Nephron (organoid): Measurements from ENCODE around the gene DACT2.
A peak's percentile ranks its signal among the peaks of the same experiment; 100 is the strongest.
"Not testable (repeated sequence)": the region's sequence is repeated elsewhere in the genome, so short reads cannot be mapped to it uniquely, and the experiment has no call there.

Source experiments
- H3K27ac Mint-ChIP-seq, 3 experiments: 2 replicates each; pipeline ENCODE4 v1.8.0; 2020; ENCODE audit warnings: mixed read lengths in 3 of 3, mild to moderate bottlenecking in 2 of 3, moderate library complexity in 1 of 3
- H3K27me3 Mint-ChIP-seq: 2 replicates; pipeline ENCODE4 v1.8.0; 2021; ENCODE audit warnings: low read depth, mild to moderate bottlenecking, moderate library complexity, mixed read lengths
- H3K36me3 Mint-ChIP-seq: 2 replicates; pipeline ENCODE4 v1.8.0; 2020; ENCODE audit warnings: low read depth, mixed read lengths
- H3K4me1 Mint-ChIP-seq: 2 replicates; pipeline ENCODE4 v1.8.0; 2020; ENCODE audit warnings: mixed read lengths
- H3K4me3 Mint-ChIP-seq, 3 experiments: 2 replicates each; pipeline ENCODE4 v1.8.0; 2020; ENCODE audit warnings: mild to moderate bottlenecking in 3 of 3, mixed read lengths in 3 of 3, moderate library complexity in 2 of 3
- H3K9me3 Mint-ChIP-seq: 2 replicates; pipeline ENCODE4 v1.8.0; 2020; ENCODE audit warnings: mixed read lengths
- TF ChIP-seq, protein P1 (sequence below), 3 experiments: fragments of 200-600 bp; sonication (generic); IDR thresholded peaks; one replicate each; pipeline ENCODE4 v1.5.0; 2021; ENCODE audit warnings: antibody characterized with exemption in 3 of 3; ENCODE audit not compliant: unreplicated experiment in 3 of 3

DACT2 gene

DNA sequence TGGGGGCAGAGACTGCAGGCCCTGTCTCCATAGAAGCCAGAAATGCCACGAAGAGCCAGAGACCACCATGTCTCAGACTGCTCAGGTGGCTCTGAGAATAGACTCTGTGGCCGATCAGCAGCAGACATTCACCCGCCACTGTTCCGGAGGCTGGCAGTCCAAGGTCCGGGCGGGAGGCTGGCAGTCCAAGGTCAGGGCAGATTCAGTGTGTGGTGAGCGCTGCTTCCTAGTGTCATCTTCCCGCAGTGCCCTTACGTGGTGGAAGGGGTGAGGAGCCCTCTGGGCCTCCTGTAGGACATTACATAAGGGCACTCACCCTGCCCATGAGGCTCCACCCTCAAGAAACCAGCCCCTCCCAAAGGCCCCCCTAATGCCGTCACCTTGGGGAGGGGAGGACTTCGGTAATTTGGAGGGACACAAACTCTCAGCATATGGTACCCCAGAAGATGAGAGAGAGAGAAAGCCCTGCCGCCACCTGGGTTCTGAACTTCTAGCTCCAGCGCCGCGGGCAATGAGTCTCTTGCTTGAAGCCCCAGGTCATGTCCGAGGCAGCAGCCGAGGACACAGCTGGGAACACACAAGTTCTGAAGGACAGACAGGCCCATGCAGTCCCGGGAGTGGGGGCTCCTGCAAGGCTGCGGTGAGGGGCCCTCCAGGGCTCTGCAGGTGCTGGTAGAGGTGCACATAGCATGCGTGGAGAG lies 36.4 kb downstream of the DACT2 start:
- Mint-ChIP-seq H3K9me3 (no peaks in the 10 kb centered on the region), H3K27me3 (peaks cover 33% of the 10 kb centered on the region), H3K36me3 (no peaks in the 10 kb centered on the region), H3K27ac (no peak overlapping the region), H3K4me1 (peaks cover 10% of the 10 kb centered on the region), H3K4me3 (no peak overlapping the region)
- TF ChIP-seq, protein P1, sequence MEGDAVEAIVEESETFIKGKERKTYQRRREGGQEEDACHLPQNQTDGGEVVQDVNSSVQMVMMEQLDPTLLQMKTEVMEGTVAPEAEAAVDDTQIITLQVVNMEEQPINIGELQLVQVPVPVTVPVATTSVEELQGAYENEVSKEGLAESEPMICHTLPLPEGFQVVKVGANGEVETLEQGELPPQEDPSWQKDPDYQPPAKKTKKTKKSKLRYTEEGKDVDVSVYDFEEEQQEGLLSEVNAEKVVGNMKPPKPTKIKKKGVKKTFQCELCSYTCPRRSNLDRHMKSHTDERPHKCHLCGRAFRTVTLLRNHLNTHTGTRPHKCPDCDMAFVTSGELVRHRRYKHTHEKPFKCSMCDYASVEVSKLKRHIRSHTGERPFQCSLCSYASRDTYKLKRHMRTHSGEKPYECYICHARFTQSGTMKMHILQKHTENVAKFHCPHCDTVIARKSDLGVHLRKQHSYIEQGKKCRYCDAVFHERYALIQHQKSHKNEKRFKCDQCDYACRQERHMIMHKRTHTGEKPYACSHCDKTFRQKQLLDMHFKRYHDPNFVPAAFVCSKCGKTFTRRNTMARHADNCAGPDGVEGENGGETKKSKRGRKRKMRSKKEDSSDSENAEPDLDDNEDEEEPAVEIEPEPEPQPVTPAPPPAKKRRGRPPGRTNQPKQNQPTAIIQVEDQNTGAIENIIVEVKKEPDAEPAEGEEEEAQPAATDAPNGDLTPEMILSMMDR (IDR thresholded peaks at IDR 0.05; ENCODE audit: unreplicated experiment in 3 of 3), result no peak

DNA sequence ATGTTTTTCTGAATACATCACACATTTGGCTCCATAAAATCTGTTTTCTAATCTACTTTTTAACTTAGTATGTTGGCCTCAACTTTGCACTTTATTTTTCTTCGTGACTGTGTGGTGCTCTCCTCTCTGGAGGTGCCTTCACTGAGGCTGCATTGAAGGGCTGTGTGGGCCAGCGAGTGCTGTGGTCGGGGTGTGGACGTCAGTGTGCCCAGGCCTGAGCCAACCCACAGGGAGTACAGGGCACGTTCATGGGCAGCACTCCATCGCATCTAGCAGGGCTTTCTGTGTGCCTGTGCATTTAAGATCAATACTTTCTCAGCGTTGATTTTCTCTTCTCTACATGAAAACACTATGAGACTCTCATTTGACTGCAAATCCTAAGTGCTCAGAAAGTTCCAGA lies 37.8 kb downstream of the DACT2 start:
- Mint-ChIP-seq H3K4me1 (peaks cover 3% of the 10 kb centered on the region), H3K4me3 (no peak overlapping the region), H3K9me3 (no peaks in the 10 kb centered on the region), H3K27me3 (peaks cover 40% of the 10 kb centered on the region), H3K36me3 (no peaks in the 10 kb centered on the region), H3K27ac (peak overlapping the region in 1 of 3 experiments; percentile 41)
- TF ChIP-seq, protein P1 (IDR thresholded peaks at IDR 0.05; ENCODE audit: unreplicated experiment in 3 of 3), result no peak

DNA sequence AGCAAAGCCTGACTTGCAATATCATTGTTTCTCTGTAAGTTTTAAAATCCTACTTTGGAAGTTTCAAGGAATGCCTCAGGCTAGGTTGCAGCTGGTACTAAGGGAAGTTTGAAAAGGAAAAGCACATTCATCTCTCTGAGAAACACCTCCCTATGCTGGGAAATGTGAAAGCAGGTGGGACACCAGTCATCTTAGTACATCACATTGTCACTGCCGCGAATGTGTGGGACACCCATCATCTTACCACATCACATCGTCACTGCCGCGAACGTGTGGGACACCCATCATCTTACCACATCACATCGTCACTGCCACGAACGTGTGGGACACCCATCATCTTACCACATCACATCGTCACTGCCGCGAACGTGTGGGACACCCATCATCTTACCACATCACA lies 38.3 kb downstream of the DACT2 start:
- not testable (repeated sequence) for H3K9me3 Mint-ChIP-seq, H3K36me3 Mint-ChIP-seq, H3K4me1 Mint-ChIP-seq
- Mint-ChIP-seq H3K27me3 (peaks cover 45% of the 10 kb centered on the region), H3K4me3 (peak overlapping the region in 1 of 3 experiments; percentile 17), H3K27ac (peak overlapping the region in 1 of 3 experiments; percentile 54)

DNA sequence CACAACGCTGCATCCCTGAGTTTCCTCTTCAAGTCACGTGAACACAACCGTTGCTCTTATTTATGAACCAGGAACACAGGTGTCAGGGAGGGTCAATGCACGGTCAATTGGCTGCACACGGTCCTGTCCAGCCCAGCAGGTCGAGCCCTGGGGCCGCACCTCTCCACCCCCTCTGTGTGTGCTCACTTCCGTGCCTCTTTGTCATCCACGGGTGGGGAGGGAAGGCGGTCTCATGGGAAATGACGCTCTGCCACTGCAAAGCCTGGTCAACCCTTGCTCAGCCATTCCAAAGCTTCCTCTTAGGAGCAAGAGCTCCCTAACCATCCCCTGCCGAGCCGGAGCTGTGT lies 38.7 kb downstream of the DACT2 start:
- H3K27ac Mint-ChIP-seq, result peak overlapping the region in 1 of 3 experiments; percentile 54

DNA sequence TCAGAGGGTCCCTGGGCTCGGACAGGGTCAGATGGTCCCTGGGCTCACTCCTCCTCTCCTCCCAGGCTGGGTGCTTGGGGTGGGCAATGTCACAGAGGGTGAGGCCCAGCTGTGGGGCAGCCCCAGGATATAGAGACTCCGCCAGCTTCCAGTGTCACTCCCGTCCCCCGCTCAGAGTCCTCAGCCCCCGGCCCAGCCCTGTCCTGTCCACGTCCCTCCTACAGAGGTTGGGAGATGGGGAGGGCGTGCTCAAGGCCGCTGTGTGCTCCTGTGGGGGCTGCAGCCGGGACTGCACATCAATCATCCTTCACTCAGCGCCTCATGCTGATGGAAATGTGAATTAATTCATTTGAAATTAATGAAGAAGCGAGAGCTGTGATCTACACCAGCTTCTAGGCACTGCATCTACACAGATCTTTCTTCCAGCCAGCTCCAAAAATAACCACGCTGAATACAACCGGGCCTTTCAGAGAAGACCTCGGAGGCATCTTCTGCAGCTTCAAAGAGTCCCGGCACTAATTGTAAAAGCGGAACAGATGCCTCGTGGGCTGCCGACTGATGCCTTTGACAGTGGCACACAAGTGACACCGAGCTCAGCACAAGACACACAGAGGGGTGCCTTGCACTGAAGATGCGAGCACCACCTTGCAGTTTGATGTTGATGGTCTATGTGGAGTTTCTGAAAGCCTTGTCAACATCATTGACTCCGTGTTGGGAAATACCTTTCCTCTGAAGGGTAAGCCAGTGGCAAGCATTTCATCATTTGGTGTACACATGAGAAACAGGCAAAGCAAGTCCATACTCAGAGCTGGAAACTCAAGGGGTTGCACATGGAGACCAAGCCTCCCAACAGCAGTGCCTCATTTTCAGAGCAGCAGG lies 39.3 kb downstream of the DACT2 start:
- peaks cover 5% of the 10 kb centered on the region for H3K4me1 Mint-ChIP-seq
- H3K4me3 Mint-ChIP-seq, result no peak overlapping the region
- peak overlapping the region in 1 of 3 experiments; percentile 54 for H3K27ac Mint-ChIP-seq
- H3K36me3 Mint-ChIP-seq, result no peaks in the 10 kb centered on the region
- TF ChIP-seq, protein P1 (IDR thresholded peaks at IDR 0.05; ENCODE audit: unreplicated experiment in 3 of 3), result no peak
- peaks cover 50% of the 10 kb centered on the region for H3K27me3 Mint-ChIP-seq
- H3K9me3 Mint-ChIP-seq, result no peaks in the 10 kb centered on the region

More for the DNA sequence above, 38.7 kb downstream of the DACT2 start:
- peak overlapping the region in 1 of 3 experiments; percentile 17 for H3K4me3 Mint-ChIP-seq
- TF ChIP-seq, protein P1 (IDR thresholded peaks at IDR 0.05; ENCODE audit: unreplicated experiment in 3 of 3), result no peak
- peaks cover 49% of the 10 kb centered on the region for H3K27me3 Mint-ChIP-seq
- peaks cover under 1% of the 10 kb centered on the region for H3K4me1 Mint-ChIP-seq
- no peaks in the 10 kb centered on the region for H3K36me3 Mint-ChIP-seq
- no peaks in the 10 kb centered on the region for H3K9me3 Mint-ChIP-seq

DNA sequence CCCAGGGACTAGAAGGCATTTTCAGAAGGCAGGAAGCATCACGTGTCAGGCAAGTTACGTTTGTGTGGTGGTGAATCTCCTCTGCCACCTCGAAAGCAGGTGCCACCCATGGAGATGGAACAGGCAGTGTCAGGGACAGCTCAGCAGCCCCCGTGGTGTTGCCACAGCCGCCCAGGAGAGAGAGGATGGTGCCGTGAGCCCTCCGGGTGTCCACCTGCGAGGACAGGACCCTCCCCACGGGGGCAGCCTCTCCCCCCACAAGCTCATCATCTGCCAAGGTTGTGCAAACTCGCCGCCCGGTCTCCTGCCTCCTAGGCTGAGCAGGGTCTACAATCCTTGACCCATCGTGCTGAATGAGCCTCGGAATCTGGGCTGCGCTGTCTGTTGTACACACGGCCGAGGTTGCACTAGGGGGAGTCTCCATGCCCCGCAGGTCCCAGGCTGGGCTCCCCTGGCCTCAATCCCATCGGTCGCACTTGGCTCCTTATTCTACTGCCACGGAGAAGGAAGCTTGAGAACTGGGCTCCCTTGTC lies 40.1 kb downstream of the DACT2 start:
- Mint-ChIP-seq H3K4me3 (no peak overlapping the region), H3K36me3 (no peaks in the 10 kb centered on the region), H3K27ac (peak overlapping the region in 1 of 3 experiments; percentile 40), H3K9me3 (no peaks in the 10 kb centered on the region), H3K27me3 (peaks cover 55% of the 10 kb centered on the region), H3K4me1 (peaks cover 13% of the 10 kb centered on the region)
- TF ChIP-seq, protein P1 (IDR thresholded peaks at IDR 0.05; ENCODE audit: unreplicated experiment in 3 of 3), result no peak
